Uterus (tissue), 2 donors: ENCODE data around the gene EHMT1.

Experiments used
- POLR2A ChIP-seq, 2 donors: fragments of 450-650 bp; IDR thresholded peaks; one replicate each; pipeline ENCODE4 v1.6.1; 2016; ENCODE audit warnings: antibody characterized with exemption in 2 of 2, mild to moderate bottlenecking in 1 of 2, moderate library complexity in 1 of 2
- TF ChIP-seq, protein P1 (sequence below), 4 experiments: fragments of 200-600 bp in 2 of 4; fragments of 450-650 bp in 2 of 4; sonication (generic) in 2 of 4; IDR thresholded peaks; one replicate each; pipeline ENCODE4 v1.5.1; 2016 to 2019; ENCODE audit warnings: antibody characterized with exemption in 4 of 4, mild to moderate bottlenecking in 2 of 4, moderate library complexity in 1 of 4

DNA sequence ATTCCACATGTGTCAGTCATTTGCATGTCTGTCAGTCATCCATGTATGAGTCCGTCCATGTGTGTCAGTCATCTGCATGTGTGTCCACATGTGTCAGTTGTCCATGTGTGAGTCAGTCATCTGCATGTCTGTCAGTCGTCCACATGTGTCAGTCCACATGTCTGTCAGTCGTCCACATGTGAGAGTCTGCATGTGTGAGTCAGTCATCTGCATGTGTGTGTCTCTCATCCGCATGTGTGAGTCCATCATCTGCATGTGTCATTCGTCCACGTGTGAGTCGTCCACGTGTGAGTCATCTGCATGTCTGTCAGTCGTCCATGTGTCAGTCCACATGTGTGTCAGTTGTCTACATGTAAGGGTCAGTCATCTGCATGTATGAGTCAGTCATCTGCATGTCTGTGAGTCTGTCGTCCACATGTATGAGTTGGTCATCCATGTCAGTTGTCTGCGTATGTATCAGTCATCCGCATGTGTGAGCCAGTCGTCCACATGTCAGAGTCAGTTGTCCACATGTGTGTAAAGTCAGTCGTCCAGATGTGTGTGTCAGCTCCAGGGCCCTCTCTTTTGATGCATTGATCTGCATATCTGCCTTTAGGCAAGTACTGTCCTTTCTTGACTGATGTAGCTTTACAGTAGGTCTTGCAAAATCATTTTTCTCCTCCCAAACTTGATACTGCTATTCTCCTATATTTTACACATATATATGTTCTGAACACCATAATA is 186.3 kb downstream of the EHMT1 start:
- TF ChIP-seq, protein P1, sequence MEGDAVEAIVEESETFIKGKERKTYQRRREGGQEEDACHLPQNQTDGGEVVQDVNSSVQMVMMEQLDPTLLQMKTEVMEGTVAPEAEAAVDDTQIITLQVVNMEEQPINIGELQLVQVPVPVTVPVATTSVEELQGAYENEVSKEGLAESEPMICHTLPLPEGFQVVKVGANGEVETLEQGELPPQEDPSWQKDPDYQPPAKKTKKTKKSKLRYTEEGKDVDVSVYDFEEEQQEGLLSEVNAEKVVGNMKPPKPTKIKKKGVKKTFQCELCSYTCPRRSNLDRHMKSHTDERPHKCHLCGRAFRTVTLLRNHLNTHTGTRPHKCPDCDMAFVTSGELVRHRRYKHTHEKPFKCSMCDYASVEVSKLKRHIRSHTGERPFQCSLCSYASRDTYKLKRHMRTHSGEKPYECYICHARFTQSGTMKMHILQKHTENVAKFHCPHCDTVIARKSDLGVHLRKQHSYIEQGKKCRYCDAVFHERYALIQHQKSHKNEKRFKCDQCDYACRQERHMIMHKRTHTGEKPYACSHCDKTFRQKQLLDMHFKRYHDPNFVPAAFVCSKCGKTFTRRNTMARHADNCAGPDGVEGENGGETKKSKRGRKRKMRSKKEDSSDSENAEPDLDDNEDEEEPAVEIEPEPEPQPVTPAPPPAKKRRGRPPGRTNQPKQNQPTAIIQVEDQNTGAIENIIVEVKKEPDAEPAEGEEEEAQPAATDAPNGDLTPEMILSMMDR (IDR thresholded peaks at IDR 0.05): no peak
- no peak for TF ChIP-seq POLR2A (IDR thresholded peaks at IDR 0.05)
